GM18526 (cell line): ENCODE results near the gene TMED9.
A peak's percentile ranks its signal among the peaks of the same experiment; 100 is the strongest.

ENCODE experiments used
- POLR2A ChIP-seq: IDR thresholded peaks from 3 replicates; pipeline ENCODE4 v1.6.1; 2011; ENCODE audit not compliant: insufficient read length; ENCODE audit errors: extremely low read depth

The TMED9 gene

DNA sequence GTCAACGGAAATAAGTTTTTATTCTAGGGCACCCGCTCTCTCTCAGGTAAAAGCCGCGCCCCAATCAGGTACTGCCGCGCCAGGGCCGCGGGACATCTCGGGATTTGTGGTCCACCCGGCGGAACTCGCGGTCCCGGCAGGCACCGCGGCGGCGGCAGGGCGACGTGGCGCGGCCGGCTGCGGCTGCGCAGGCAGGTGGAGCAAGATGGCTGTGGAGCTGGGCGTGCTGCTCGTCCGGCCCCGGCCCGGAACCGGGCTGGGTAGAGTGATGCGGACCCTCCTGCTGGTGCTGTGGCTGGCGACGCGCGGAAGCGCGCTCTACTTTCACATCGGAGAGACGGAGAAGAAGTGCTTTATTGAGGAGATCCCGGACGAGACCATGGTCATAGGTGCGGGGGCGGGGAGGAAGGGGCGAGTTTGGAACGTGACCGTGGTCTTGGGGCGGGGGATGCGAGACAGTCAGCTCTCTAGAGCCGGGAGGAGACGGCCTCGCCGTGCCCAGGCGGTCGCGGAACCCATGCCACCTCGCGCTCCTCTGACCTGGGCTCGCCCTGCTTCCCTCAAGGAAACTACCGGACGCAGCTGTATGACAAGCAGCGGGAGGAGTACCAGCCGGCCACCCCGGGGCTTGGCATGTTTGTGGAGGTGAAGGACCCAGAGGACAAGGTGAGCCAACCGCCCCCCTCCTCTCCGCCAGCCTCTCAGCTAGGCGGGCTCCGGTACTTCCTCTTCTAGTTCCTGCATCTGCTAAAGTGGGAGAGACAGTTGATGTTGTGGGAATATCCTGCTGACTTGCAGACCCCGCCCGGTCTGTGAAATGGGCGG is at the start of gene TMED9:
TMED9 (plus strand) TSS at position 194 of the 825 bp plus-strand sequence; CDS start at position 206, 12 bp downstream.
- TF ChIP-seq POLR2A = peak; percentile 96

DNA sequence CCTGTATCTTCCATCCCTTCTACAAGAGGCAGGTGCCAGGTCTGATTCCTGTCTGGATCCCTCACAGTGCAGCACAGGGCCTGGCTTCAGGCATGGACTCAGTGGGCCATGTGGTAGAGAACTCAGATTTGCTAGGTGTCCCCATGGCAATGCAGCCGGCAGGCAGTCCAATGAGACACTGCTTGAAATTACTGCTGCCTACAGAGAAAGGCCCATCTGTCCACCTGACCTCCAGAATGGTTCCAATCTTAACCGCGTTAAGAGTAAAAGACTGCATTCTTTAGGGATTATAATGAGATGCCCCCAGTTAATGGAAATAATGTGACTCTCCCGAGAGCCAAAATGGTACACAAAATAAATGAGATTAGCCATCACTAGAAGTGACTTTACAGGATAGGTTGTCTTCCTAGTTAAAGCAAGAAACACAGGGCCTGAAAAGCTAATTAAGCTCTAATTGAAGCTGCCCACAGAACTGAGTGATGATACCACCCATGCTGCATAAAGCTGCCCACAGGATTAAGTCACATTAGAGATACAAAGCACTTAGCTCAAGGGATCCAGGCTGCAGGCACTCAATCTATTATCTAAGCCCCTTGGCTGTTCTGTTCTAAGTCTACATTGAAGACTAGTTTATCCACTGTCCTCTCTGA is 49.1 kb upstream of the TMED9 start:
- no peak for TF ChIP-seq POLR2A

DNA sequence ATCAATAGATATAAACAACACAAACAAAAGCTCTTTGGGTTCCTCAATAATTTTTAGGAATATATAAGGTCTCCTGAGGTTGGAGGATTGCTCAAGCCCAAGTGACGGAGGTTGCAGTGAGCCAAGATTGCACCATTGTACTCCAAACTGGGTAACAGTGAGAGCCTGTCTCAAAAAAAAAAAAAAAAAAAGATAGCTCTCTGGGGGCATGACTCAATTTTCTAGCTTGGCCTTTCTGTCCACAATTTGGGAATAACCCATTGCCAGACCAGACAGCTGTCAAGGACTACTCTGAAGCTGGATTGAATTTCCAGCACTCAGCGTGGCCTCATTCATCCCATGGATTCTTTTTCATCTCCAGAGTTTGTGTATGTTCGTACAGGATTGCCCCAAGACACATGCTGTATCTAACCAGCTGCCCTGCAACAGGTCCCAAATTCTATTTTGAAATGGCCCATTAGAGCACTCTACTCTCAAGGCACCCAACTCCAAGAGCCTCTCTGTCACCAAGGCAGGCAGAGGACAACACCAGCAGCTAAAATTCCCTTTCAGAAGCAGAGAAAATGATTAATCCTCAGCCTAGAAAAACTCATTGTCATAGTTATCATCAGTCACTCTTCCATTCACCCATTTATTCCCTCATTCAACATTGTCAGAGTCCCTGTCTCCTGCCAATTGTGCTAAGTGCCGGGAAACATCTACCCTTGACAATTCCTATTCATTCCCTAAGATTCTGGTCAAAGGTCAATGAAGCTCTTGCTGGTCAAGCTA is 46.3 kb upstream of the TMED9 start:
- TF ChIP-seq POLR2A = no peak

DNA sequence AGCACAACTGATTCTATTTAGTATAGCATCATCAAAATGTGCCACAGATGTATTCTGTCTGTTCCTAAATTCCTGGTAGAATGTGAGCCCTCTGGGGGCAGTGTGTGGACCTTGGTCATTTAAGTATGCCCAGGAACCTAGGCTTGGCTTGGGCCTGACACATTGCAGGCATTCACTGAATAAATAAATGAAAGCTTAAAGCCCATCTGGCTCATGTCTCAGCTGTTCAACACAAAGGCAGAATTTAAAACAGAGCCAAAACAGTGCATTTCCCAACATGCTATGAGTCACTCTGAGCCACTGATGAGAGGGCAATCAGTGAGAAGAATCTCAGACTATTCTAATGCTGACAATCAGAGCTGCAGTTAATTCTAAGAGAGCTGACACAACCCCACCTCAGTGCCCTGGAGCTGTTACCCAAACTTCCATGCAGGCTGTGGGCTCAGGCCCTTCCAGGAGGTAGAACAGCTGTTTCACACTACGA is 45.7 kb upstream of the TMED9 start:
- no peak for TF ChIP-seq POLR2A

DNA sequence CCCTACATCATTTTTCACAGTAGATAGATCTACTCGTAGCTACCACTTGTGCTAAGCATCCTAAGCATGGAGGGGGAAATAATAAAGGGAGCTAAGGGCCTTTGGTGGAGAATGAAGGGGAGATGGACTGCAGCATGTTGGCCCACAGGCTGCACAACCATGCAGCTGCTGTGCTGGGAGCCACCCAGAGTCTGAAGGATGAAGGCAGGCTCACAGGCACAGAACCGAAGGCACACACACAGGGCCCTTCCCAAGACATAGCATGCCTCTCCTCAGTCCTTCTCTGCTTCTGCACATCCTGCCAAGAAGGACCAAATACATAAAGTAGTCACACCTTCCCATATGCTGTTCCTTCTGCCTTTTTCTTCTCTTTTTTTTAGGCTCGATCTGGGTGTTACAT is 44.3 kb upstream of the TMED9 start:
- no peak for TF ChIP-seq POLR2A

DNA sequence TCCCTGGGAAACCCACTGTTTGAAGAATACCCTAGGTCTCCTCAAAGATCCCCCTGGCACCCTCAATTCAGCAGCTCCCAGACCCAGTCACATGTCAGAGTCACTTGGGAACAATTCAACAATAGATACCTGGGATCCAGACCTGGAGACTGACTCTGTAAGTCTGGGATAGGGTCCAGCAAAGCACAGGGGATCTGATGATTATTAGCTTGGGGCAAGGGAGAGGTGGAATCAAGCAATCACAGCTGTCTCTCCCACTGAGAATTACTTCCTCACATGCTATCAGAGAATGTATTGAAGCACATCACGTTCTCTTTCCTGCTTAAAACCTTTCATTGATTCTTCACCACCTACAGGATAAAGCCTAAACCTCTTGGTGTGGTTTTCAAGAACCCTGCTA is 43.5 kb upstream of the TMED9 start:
- no peak for TF ChIP-seq POLR2A

- TF ChIP-seq POLR2A = no peak
Observed at GRCh38 chr5:177550122-177550521, 41.9 kb upstream of the TMED9 start.

DNA sequence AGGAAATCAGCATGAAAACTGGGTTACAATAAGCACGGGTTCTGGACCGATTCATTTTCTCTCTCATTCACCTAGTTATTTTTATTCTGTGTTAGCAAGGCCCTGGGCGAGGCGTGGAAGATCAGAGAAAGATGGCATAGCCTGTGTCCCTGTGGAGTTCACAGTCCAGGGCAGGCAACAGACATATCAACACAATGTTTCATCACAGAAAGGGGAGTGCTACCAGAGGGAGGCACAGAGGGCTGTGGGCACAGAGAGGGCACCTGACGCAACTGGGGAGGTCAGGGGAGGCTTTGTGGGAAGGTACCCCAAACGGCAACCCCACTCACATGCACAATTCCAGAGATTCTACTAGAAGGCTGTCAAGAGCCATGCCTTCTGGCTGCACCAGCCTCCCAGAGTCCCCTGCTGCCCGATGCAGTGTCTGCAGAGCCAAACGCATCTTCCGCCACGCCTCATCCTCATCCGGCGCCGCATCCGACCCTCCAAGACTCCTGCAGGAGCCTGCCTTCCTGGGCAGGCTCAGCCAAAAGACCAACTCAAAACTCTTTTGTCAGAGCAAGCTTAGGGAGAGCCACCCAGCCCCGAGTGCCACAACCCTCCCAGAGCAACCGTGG is 39.1 kb upstream of the TMED9 start:
- TF ChIP-seq POLR2A = no peak

DNA sequence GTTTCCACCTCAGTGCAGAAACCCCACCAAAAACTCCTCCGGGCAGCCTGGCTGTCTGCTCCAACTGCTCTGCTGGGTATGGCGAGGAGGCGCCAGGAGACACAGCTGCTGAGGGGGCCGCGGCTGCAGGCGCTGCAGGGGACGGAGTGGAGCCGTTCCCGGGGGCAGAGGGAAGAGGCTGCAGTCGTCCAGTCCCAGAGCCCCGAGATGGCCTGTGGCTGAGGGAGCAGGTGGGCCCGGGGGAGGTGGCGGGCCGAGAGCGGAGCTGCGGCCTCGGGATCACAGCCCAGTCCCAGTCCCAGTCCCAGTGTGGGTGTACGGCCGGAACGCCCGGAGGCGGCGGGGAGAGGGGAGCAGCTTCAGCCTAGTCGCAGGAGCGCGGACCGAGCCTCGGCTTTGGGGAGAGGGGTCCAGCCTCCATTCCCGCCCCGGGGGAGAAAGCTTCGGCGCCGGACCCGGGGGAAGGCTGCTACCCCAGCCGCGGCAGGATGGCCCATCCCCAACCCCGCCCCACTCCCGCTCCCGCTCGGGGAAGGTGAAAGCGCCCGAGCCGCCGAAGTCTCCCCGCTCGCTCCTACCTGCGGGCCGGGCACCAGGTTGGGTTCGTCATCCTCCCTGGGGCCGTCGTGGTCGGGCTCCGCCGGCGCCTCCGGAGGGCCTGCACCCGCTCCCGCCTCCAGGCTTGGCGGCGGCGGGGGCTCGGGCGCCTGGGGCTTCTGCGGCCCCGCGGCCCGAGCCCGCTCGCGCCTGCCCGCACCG is 38.2 kb upstream of the TMED9 start:
- no peak for TF ChIP-seq POLR2A

DNA sequence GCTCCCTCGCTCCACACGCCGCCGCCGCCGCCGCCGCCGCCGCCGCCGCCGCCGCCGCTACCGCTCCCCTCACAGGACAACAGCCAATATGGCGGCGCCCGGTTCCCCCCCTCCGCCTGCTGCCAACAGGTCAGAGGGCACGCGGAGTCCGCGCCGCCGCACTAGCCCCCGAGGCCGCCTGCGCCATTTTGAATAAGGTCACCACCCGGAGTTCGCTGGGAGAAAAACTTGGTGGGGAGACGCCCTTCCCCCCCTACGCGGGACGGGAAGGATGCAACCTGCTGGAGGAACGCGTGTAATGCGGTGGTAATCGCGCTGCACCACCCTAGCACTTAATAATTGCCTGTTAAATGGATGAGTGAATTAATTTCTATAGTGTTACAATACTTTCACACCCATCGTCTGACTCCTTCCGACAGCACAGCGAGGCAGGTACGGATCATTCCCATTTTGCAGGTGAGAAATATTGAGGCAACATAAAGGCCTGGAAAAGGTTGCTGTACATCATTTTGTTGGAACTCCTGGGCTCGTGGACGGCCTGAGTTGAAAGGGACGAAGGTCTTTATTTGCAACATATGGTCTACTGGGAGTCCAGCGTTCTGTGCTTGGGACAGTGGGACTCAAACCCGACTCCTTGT is 37.4 kb upstream of the TMED9 start, which contains the start of gene FAM193B:
FAM193B (minus strand) TSS at position 90 of the 638 bp plus-strand sequence. CDS start 105 bp downstream, outside the sequence.
- TF ChIP-seq POLR2A = peak; percentile 51

GRCh38 chr5:177555228-177555627 is 36.8 kb upstream of the TMED9 start:
- no peak for TF ChIP-seq POLR2A

- TF ChIP-seq POLR2A = no peak
Observed at GRCh38 chr5:177555665-177556064, 36.3 kb upstream of the TMED9 start.

DNA sequence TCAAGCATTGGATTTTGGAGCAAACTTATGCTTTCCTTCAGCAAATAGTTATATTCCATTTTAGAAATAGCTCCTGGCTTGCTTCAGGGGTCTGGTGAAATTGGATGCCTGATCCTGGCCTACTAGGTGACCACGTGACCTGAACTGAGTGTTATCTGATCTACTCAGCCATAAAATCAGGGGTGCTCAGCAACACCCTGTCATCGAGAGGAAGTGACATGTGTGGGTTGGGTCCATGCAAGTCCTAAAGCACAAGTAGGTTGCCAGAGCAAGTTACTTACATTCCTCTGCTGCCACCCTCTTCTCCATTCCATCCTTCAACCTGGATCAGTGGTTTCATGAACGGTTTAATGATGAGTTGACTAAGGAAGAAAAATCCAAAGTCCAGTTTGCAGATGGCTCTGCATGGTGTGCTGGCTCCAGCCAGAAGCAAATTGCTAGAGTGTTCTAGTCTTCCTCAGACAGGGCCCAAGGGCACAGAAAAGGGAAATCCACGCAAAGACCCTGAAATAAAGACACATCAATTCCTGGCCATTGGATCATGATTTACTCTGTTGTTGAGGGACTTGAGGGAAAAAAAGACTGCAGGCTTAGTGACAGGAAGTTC is 34.9 kb upstream of the TMED9 start:
- no peak for TF ChIP-seq POLR2A

DNA sequence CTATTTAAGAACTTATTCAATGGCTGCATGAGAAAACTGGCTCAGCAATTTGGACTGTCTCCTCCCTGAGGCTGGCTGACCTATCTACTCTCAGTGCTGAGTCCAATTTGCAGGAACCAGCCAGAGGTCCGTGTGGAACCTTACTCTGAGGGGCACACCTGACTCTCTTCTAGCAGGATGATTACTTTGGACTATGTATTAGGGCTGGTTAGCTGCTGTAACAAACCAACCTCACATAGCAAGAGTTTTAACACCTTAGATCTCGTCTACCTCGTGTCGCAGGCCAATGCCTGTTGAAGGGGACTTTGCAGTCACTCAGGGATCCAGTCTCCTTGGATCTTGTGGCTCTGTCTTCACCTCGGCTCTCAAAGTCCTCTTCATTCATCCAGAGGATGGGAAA is 34.2 kb upstream of the TMED9 start:
- no peak for TF ChIP-seq POLR2A

DNA sequence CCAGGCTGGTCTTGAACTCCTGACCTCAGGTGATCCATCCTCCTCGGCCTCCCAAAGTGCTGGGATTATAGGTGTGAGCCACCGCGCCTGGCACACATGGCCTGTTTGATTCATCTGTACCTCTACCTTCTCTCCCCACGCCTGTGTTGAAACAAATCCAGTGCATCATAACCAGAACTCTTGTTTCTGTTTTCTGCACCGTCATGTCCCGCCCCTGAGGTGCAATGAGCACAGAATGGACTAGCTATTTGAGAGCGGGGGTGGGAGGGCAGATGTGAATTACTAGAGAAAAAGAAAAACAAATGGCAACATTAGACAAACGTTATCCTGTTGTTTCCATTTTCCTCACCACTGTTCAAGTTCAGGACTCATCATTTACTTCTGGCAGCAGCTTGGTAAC is 27.0 kb upstream of the TMED9 start:
- TF ChIP-seq POLR2A = no peak
